ENCODE measurements around the gene CNTN5.
"Not testable (repeated sequence)": the region's sequence is repeated elsewhere in the genome, so short reads cannot be mapped to it uniquely, and the experiment has no call there.

DNA sequence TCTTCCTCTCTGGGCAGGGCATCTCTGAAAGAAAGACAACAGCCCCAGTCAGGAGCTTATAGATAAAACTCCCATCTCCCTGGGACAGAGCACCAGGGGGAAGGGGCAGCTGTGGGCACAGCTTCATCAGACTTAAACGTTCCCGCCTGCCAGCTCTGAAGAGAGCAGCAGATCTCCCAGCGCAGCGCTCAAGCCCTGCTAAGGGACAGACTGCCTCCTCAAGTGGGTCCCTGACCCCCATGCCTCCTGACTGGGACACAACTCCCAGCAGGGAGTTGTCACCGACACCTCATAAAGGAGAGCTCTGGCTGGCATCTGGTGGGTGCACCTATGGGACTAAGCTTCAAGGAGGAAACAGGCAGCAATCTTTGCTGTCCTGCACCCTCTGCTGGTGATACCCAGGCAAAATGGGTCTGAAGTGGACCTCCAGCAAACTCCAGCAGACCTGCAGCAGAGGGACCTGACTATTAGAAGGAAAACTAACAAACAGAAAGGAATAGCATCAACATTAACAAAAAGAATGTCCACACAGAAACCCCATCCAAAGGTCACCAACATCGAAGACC is 1236.6 kb downstream of the CNTN5 start:
- TF ChIP-seq, protein P1, sequence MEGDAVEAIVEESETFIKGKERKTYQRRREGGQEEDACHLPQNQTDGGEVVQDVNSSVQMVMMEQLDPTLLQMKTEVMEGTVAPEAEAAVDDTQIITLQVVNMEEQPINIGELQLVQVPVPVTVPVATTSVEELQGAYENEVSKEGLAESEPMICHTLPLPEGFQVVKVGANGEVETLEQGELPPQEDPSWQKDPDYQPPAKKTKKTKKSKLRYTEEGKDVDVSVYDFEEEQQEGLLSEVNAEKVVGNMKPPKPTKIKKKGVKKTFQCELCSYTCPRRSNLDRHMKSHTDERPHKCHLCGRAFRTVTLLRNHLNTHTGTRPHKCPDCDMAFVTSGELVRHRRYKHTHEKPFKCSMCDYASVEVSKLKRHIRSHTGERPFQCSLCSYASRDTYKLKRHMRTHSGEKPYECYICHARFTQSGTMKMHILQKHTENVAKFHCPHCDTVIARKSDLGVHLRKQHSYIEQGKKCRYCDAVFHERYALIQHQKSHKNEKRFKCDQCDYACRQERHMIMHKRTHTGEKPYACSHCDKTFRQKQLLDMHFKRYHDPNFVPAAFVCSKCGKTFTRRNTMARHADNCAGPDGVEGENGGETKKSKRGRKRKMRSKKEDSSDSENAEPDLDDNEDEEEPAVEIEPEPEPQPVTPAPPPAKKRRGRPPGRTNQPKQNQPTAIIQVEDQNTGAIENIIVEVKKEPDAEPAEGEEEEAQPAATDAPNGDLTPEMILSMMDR (IDR thresholded peaks at IDR 0.05) = not testable (repeated sequence)
- not testable (repeated sequence) for TF ChIP-seq POLR2A (IDR thresholded peaks at IDR 0.05)

Data from lower leg skin (tissue), 3 donors.